ENCODE measurements around the gene IL5.
"Not testable (repeated sequence)": the region's sequence is repeated elsewhere in the genome, so short reads cannot be mapped to it uniquely, and the experiment has no call there.

The IL5 gene

GRCh38 chr5:132528866-132529634 lies 14.3 kb downstream of the IL5 start:
- no peak for DNase-seq

DNA sequence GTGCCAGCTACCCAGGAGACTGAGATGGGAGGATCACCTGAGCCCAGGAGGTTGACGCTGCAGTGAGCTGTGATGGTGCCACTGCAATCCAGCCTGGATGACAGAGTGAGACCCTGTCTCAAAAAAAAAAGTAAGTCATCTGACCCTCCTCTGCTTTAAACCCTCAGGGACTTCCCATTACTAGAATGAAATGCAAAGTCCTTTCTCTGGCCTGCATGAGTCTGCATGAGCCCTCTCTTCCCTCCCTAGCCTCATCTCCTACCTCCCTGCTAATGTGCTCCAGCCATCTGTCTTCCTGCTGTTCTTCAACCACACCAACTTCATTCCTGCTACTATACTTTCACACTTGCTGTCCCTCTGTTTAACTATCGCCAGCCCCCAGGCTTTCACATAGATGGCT lies 15.3 kb downstream of the IL5 start:
- DNase-seq: no peak

DNA sequence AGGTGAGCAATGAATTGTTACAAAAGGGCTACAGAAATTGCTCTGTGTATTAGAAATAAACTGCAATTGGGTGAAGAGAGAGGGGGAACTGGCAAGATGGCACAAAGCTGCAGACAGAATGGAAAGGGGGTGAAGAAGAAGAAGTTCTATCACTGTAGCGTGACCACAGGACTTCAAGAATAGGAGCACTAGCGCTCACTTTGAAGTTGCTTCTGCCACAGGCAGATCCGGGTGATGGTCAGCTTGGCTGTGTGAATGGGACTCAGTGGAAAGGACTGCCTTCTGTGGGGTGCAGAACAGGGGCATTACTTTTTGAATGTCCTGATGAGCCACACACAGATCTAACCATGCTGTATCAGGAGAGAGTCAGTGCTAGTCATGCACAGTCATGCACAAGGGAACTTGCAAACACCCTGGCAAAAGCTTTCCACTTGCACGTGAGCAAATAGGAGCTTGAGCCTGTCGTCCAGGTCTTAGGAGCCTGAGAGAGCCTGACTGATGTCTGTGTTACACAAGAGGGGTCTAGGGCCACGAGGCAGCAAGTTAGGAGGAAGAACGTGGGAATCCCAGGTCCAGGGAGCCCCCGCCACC lies 16.3 kb downstream of the IL5 start:
- DNase-seq: no peak

DNA sequence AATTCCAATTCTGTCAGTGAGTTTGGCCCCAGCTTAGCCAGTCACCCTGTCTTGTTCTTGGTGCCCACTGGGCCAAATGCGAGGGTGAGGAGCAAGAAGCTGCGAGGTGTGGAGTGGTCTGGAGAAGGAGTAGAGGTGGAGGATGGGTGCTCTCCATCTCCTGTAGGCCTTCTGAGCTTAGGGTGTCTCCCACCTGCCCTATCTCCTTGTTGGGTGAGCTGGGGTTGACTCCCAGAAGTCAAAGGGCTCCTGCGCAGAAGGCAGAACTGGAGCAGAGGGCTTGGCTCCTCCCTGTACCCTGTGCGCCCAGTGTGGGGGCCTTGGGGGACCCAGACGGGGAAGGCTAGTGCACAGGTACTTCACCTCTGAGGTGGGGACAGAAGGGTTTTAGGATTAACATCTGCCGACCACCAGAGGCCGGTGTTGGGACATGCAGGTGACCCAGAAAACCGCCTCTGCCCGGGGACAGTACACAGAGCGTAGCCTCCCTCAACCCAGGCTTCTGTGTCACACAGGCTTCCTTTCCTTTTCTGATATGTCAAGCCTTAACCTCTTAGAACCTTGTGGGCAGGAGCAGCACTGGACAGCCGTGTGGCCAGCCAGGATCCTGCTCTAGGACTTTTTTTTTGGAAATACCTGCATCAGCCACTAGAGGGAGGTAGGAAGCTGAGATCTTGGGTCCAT lies 16.9 kb downstream of the IL5 start:
- peak; percentile 50 for DNase-seq

- DNase-seq: peak; percentile 2
These were observed 18.0 kb downstream of the IL5 start for GRCh38 chr5:132525299-132525724.

- DNase-seq: not testable (repeated sequence)
These were observed 18.4 kb downstream of the IL5 start for GRCh38 chr5:132524877-132525276.

DNA sequence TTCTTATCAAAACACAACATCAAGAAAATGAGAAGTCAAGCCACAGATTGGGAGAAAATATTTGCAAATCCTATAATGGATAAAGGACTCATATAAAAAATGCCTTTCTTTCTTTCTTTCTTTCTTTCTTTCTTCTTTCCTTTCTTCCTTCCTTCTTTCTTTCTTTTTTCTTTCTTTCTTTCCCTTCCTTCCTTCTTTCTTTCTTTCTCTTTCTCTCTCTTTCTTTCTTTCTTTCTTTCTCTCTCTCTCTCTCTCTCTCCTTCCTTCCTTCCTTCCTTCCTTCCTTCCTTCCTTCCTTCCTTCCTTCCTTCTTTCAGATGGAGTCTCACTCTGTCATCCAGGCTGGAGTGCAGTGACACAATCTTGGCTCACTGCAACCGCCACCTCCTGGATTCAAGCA lies 21.3 kb downstream of the IL5 start:
- DNase-seq: not testable (repeated sequence)

GRCh38 chr5:132513618-132514336 lies 29.5 kb downstream of the IL5 start:
- DNase-seq: not testable (repeated sequence)

DNA sequence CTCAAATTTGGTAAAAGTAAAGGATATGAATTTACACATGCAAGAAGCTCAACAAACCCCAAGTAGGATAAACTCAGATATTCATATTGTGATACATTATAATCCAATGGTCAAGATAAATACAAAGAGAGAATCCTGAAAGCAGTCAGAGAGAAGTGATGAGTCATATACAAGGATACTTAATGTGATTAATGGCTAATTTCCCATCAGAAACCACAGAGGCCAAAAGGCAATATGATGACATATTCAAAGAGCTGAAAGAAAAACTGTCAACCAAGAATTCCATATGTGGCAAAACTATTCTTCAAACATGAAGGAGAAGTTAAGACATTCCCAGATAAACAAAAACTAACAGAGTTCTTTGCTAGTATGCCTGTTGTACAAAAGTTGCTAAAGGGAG lies 33.2 kb downstream of the IL5 start:
- peak; percentile 91 for DNase-seq

- DNase-seq: peak; percentile 96
These were observed 37.1 kb downstream of the IL5 start for GRCh38 chr5:132506094-132506692.

DNA sequence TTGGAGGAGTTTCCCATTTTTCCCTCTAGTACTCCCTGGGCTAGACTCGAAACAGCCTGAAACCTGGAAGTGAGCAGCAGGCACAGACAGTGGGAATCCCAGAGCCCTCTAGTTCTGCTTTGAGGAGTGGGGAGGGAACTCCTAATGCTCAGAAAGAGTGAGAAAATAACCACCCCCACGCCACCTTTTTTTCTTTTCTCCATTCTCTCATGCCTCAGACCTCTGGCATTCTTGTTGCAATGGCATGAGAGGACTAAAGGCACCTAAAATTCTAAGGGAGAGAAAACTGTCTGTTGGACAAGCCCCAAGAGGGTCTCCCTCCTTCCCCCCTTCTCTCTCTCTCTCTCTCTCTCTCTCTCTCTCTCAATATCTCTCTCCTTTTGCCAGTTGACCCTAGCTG lies 37.7 kb downstream of the IL5 start:
- peak; percentile 46 for DNase-seq

DNA sequence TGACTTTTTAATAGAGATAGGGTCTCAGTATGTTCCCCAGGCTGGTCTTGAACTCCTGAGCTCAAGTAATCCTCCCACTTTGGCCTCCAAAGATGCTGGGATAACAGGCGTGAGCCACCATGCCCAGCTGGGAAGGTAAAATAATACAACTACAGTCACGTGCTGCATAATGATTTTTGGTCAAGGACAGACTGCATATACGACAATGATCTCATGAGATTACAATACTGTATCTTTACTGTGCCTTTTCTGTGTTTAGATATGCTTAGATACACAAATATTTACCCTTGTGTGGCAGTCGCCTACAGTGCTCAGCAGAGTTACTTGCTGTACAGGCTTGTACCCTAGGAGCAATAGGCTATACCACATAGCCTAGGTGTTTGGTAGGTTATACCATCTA lies 38.6 kb downstream of the IL5 start:
- DNase-seq: no peak

DNA sequence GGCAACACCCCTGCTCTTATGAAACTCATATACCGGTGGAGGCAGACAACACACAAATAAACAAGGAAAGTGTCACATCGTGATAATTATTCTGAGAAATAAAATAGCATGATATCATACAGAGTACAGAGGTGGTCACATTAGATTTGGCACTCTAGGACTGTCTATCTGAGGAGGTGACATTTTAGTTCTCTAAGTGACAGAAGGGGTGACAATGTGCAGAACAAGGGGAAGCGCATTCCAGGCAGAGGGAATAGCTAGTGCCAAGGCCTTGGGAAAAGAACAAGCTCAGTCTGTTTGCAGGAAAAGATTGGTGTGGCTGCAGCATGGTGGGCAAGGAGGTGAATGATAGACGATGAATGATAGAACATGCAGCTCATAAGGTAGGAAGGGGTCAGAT lies 40.1 kb downstream of the IL5 start:
- DNase-seq: no peak

GRCh38 chr5:132501961-132502931 lies 41.1 kb downstream of the IL5 start:
- DNase-seq: no peak

DNA sequence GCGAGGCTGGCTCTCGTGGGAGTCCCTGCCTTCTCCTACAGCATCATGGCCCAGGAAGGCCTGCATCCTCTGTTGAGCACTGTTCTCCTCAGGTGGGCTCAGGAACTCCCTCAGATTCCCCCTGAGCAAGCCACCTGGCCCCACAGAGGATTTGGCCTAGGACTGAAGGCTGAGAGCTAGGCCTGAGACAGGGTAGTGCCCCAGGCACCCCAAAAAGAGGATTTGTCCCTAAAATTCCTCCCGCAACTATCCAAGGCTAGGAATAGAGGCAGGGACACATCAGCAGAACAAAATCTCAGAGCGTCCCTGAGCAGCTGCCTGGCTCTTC lies 41.7 kb downstream of the IL5 start:
- no peak for DNase-seq

DNA sequence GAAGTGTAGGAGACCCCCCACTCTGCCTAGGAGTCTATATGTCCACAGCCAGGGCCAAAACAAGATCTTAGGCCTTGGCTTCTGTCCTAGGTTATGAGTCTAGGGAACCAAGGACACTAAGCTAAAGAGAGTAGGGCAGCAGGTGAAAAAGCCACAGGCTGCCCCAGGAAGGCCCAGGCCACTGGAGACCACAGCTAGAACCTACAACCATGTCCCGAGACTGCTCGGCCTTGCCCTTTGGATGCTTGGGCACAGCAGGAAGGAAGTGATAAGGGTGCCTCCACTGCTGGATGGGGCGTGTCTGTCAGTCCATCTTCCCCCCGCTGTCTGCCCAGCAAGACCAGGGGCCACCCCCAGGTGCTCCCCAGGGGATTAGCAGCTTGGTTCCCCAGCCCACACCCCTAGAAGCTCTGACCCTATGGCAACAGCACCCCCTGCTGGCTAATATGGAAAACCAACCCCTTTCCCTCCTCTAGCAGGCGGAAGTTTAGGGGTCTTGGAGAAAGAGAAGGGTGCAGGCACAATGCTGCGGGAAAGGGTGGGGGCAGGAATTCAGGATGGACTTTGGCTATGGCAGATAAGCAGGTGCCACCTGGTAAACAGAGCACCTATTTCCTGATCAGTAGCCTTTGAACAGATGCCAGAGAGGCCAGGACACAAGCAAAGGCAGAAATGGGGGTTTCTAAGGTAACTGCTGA lies 42.2 kb downstream of the IL5 start:
- peak; percentile 66 for DNase-seq

GRCh38 chr5:132500244-132500930 lies 42.9 kb downstream of the IL5 start:
- no peak for DNase-seq

- DNase-seq: no peak
These were observed 43.7 kb downstream of the IL5 start for GRCh38 chr5:132499440-132500243.

DNA sequence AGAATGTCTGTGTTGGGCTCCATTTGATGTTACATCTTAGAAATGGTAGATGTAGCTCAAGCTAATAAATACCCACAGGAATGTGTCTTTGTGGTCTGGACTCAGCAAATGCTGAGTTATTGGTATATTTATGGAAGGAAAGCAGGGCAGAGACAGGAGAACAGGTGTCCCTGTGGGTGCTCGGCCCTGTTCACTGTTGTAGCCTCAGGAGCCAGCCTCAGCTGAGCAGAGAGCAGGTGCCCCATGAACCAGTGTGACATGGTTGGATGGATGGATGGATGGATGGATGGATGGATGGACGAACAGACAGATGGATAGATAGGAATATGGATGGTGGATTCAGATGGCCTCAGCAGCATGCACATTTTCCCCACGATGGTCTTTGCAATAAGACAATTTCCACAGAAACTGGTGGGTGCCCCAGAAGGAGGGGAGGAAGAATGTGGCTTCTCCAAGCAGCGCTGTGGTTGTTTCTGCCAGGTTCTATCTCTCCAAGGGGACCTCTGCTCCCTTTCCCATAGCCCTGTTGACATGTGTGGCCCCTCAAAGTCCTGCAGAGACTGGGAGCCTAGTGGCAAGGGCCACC lies 44.5 kb downstream of the IL5 start:
- DNase-seq: peak; percentile 55
